H1 (cell line): ENCODE measurements around the gene RMDN3. TPM values are rescaled to one million over a fixed set of nuclear protein-coding genes. Genes with fewer than 3 reads are reported as not detected.

Source experiments
- CTCF ChIA-PET: fragments of 300-600 bp; sonication (Branson Sonifier 250); formaldehyde crosslinking; loops from one replicate; lab custom pipeline; 2021; ENCODE audit not compliant: partially characterized antibody; lab: Charles Lee
- POLR2A ChIA-PET: fragments of 300-600 bp; sonication (Branson Sonifier 250); formaldehyde crosslinking; loops from one replicate; lab custom pipeline; 2021; ENCODE audit warnings: inconsistent platforms; ENCODE audit not compliant: partially characterized antibody; lab: Charles Lee
- DNase-seq, 2 experiments: peaks; one replicate each; pipeline versions ENCODE4 v3.0.0 to v3.0.0-alpha.2; 2010 to 2022; ENCODE audit warnings: low spot score in 2 of 2, low read depth in 1 of 2, mixed read lengths in 1 of 2
- FAIRE-seq: peaks from 2 replicates; lab custom pipeline; 2011; peaks lifted over from hg19 to GRCh38; lab: Jason Lieb, UNC
- H2AFZ ChIP-seq: 2 replicates; pipeline ENCODE4 v1.8.1; 2012; ENCODE audit warnings: low read length, inconsistent platforms
- H2AK5ac ChIP-seq: 2 replicates; pipeline ENCODE4 v1.6.1; 2013; ENCODE audit warnings: low read depth, low read length
- H2BK120ac ChIP-seq: replicated peaks from 2 replicates; pipeline ENCODE3; 2013; ENCODE audit warnings: low read depth, low read length, inconsistent platforms
- H2BK12ac ChIP-seq: 2 replicates; pipeline ENCODE4 v1.6.1; 2013; ENCODE audit warnings: low read depth, low read length
- H2BK15ac ChIP-seq: 2 replicates; pipeline ENCODE4 v1.6.1; 2013; ENCODE audit warnings: low read length
- H2BK20ac ChIP-seq: 2 replicates; pipeline ENCODE4 v1.6.1; 2013; ENCODE audit warnings: low read length
- H2BK5ac ChIP-seq: 2 replicates; pipeline ENCODE4 v1.6.1; 2013; ENCODE audit warnings: low read depth, low read length
- H3K14ac ChIP-seq: 2 replicates; pipeline ENCODE4 v1.6.1; 2013; ENCODE audit warnings: inconsistent platforms; ENCODE audit not compliant: insufficient read length
- H3K18ac ChIP-seq: 2 replicates; pipeline ENCODE4 v1.6.1; 2013; ENCODE audit warnings: low read length; ENCODE audit errors: extremely low read depth
- H3K23ac ChIP-seq: 2 replicates; pipeline ENCODE4 v1.6.1; 2013; ENCODE audit warnings: inconsistent platforms; ENCODE audit not compliant: insufficient read length
- H3K23me2 ChIP-seq: 2 replicates; pipeline ENCODE4 v1.6.1; 2013; ENCODE audit warnings: low read depth, low read length
- H3K27ac ChIP-seq: 2 replicates; pipeline ENCODE4 v1.6.1; 2011; ENCODE audit warnings: low read depth, low read length, inconsistent platforms
- H3K27me3 ChIP-seq, 4 experiments: replicated peaks in 1 of 4; 1 replicate in 1 of 4; 2 replicates in 3 of 4; pipeline versions ENCODE4 v1.6.1 to v1.8.1; 2011 to 2013; ENCODE audit warnings: low read length in 3 of 4, mild to moderate bottlenecking in 3 of 4, inconsistent platforms in 2 of 4, mixed read lengths in 2 of 4, moderate library complexity in 1 of 4; ENCODE audit not compliant: control insufficient read depth in 3 of 4, insufficient read depth in 3 of 4; ENCODE audit errors: extremely low read depth in 1 of 4
- H3K36me3 ChIP-seq, 4 experiments: 2 replicates each; pipeline versions ENCODE4 v1.6.1 to v1.8.1; 2011 to 2013; ENCODE audit warnings: mild to moderate bottlenecking in 4 of 4, low read length in 3 of 4, moderate library complexity in 2 of 4, control low read depth in 1 of 4, inconsistent platforms in 1 of 4; ENCODE audit not compliant: insufficient read depth in 4 of 4, control insufficient read depth in 2 of 4
- H3K4ac ChIP-seq: replicated peaks from 2 replicates; pipeline ENCODE3; 2013; ENCODE audit warnings: low read length, low read depth, mixed read lengths, inconsistent platforms; ENCODE audit not compliant: insufficient read length
- H3K4me1 ChIP-seq, 4 experiments: replicated peaks in 1 of 4; 1 replicate in 1 of 4; 2 replicates in 3 of 4; pipeline versions ENCODE4 v1.6.1 to v1.8.1; 2011 to 2013; ENCODE audit warnings: low read length in 3 of 4, inconsistent platforms in 2 of 4, mixed read lengths in 1 of 4; ENCODE audit not compliant: insufficient read depth in 4 of 4, control insufficient read depth in 3 of 4
- H3K4me2 ChIP-seq, 2 experiments: 2 replicates each; pipeline versions ENCODE4 v1.6.1 to v1.8.1; 2011 to 2013; ENCODE audit warnings: low read depth in 2 of 2, low read length in 2 of 2, control low read depth in 1 of 2, inconsistent platforms in 1 of 2, mild to moderate bottlenecking in 1 of 2; ENCODE audit not compliant: insufficient read depth in 1 of 2
- H3K4me3 ChIP-seq, 4 experiments: fragments of 200-600, 300-600 bp in 1 of 4; sonication (generic), shearing (Covaris generic), sonication (Bioruptor Twin) in 1 of 4; 2 replicates each; pipeline versions ENCODE4 v1.5.1 to v1.8.1; 2011 to 2016; ENCODE audit warnings: low read length in 4 of 4, low read depth in 3 of 4, control low read depth in 2 of 4, inconsistent platforms in 2 of 4, mild to moderate bottlenecking in 2 of 4, mixed read lengths in 1 of 4, moderate library complexity in 1 of 4; ENCODE audit not compliant: insufficient read depth in 2 of 4; ENCODE audit errors: extremely low read depth in 1 of 4
- H3K56ac ChIP-seq: replicated peaks from 2 replicates; pipeline ENCODE3; 2013; ENCODE audit warnings: low read depth, mild to moderate bottlenecking, mixed read lengths, low read length, inconsistent platforms; ENCODE audit not compliant: insufficient read length
- H3K79me1 ChIP-seq: 2 replicates; pipeline ENCODE4 v1.6.1; 2013; ENCODE audit warnings: low read depth, low read length, control low read depth
- H3K79me2 ChIP-seq, 2 experiments: 2 replicates each; pipeline versions ENCODE4 v1.6.1 to v1.8.1; 2012 to 2013; ENCODE audit warnings: low read length in 2 of 2, mild to moderate bottlenecking in 2 of 2, inconsistent platforms in 1 of 2; ENCODE audit not compliant: insufficient read depth in 2 of 2, control insufficient read depth in 1 of 2
- H3K9ac ChIP-seq, 4 experiments: replicated peaks in 1 of 4; 1 replicate in 1 of 4; 2 replicates in 3 of 4; pipeline versions ENCODE4 v1.6.1 to v1.8.1; 2011 to 2013; ENCODE audit warnings: low read depth in 3 of 4, low read length in 3 of 4, control low read depth in 2 of 4, mild to moderate bottlenecking in 2 of 4, moderate library complexity in 2 of 4, inconsistent platforms in 1 of 4; ENCODE audit errors: extremely low read depth in 1 of 4
- H3K9me3 ChIP-seq, 2 experiments: 2 replicates each; pipeline versions ENCODE4 v1.6.1 to v1.8.1; 2012 to 2013; ENCODE audit warnings: mild to moderate bottlenecking in 2 of 2, moderate library complexity in 2 of 2, control low read depth in 1 of 2, inconsistent platforms in 1 of 2, low read depth in 1 of 2, low read length in 1 of 2, mixed read lengths in 1 of 2; ENCODE audit not compliant: insufficient read depth in 2 of 2
- H4K20me1 ChIP-seq, 2 experiments: replicated peaks in 1 of 2; 2 replicates each; pipeline versions ENCODE3 to v1.8.1; 2011 to 2013; ENCODE audit warnings: inconsistent platforms in 2 of 2, low read length in 2 of 2, mild to moderate bottlenecking in 1 of 2; ENCODE audit not compliant: insufficient read depth in 2 of 2, control insufficient read depth in 1 of 2
- H4K5ac ChIP-seq: 2 replicates; pipeline ENCODE4 v1.6.1; 2013; ENCODE audit warnings: low read length, low read depth, mixed read lengths, inconsistent platforms; ENCODE audit not compliant: insufficient read length
- H4K8ac ChIP-seq: 2 replicates; pipeline ENCODE4 v1.8.0; 2013; ENCODE audit warnings: mild to moderate bottlenecking, moderate library complexity, low read length, inconsistent platforms; ENCODE audit not compliant: insufficient read depth; ENCODE audit errors: extremely low read depth
- H4K91ac ChIP-seq: replicated peaks from 2 replicates; pipeline ENCODE3; 2013; ENCODE audit warnings: low read length, mixed read lengths, inconsistent platforms; ENCODE audit not compliant: insufficient read length
- BACH1 ChIP-seq: IDR thresholded peaks from 2 replicates; pipeline ENCODE4 v1.6.1; 2012; ENCODE audit warnings: low read length, improper control_type of control experiment
- CTCF ChIP-seq, 3 experiments: IDR thresholded peaks; 1 replicate in 2 of 3; 2 replicates in 1 of 3; pipeline versions ENCODE4 v1.5.1 to v1.6.1; 2011; ENCODE audit warnings: low read length in 3 of 3, mild to moderate bottlenecking in 3 of 3, inconsistent platforms in 2 of 3, low read depth in 1 of 3, moderate library complexity in 1 of 3; ENCODE audit not compliant: insufficient read depth in 1 of 3; ENCODE audit errors: control extremely low read depth in 1 of 3
- EGR1 ChIP-seq: IDR thresholded peaks from 2 replicates; pipeline ENCODE4 v1.6.1; 2011; ENCODE audit warnings: low read depth, low read length, borderline replicate concordance
- EZH2 ChIP-seq: fragments of 200-600 bp; sonication (generic); IDR thresholded peaks from 2 replicates; pipeline ENCODE4 v1.7.1; 2012; ENCODE audit warnings: low read depth, mild to moderate bottlenecking, moderate library complexity, low read length, inconsistent platforms; ENCODE audit not compliant: severe bottlenecking
- HDAC2 ChIP-seq, 2 experiments: fragments of 300-600 bp in 1 of 2; sonication (generic) in 1 of 2; IDR thresholded peaks; 2 replicates each; pipeline ENCODE4 v1.6.1; 2011 to 2012; ENCODE audit warnings: low read depth in 2 of 2, low read length in 2 of 2, mild to moderate bottlenecking in 2 of 2, moderate library complexity in 2 of 2, borderline replicate concordance in 1 of 2, inconsistent platforms in 1 of 2
- PHF8 ChIP-seq: fragments of 200-600 bp; sonication (generic); conservative IDR thresholded peaks from 2 replicates; pipeline ENCODE4 v1.7.1; 2012; ENCODE audit warnings: low read depth, mild to moderate bottlenecking, inconsistent platforms, low read length, moderate library complexity
- RAD21 ChIP-seq, 2 experiments: IDR thresholded peaks in 1 of 2; conservative IDR thresholded peaks in 1 of 2; 2 replicates each; pipeline ENCODE4 v1.6.1; 2011; ENCODE audit warnings: low read depth in 2 of 2, low read length in 2 of 2, improper control_type of control experiment in 1 of 2, inconsistent platforms in 1 of 2, mild to moderate bottlenecking in 1 of 2, moderate library complexity in 1 of 2
- RNF2 ChIP-seq: fragments of 200-900, 300-1000 bp; sonication (generic); IDR thresholded peaks from 2 replicates; pipeline ENCODE4 v1.7.1; 2016; ENCODE audit warnings: borderline replicate concordance, low read depth, mild to moderate bottlenecking, antibody characterized with exemption, low read length; ENCODE audit not compliant: poor library complexity, severe bottlenecking; ENCODE audit errors: missing control alignments
- WGBS, 2 experiments: shearing (Covaris generic) in 1 of 2; methylation state at CpG; one replicate each; pipeline versions ENCODE4 v1.1.6 to v1.1.7; 2013 to 2015; ENCODE audit warnings: low lambda C conversion rate in 2 of 2, mixed read lengths in 2 of 2, inconsistent platforms in 1 of 2, low coverage in 1 of 2, missing lambda C conversion rate in 1 of 2; ENCODE audit not compliant: insufficient replicate concordance in 2 of 2, insufficient coverage in 1 of 2, insufficient read length in 1 of 2; ENCODE audit errors: extremely low coverage in 1 of 2, missing lambda C conversion rate in 1 of 2; 5-methylcytosine and 5-hydroxymethylcytosine counted together
- polyA plus RNA-seq, 7 experiments: library from polyadenylated mRNA; depleted of rRNA in 3 of 7; stranded (reverse) in 5 of 7; unstranded in 2 of 7; fragments of >200 nt in 5 of 7; fragments of 200-250 nt in 2 of 7; gene quantifications; 1 replicate in 5 of 7; 2 replicates in 1 of 7; 4 replicates in 1 of 7; pipeline versions ENCODE4 v1.2.1 to v1.2.3, GENCODE V29; 2011 to 2013; ENCODE audit warnings: missing spikeins in 2 of 7, mixed read lengths in 2 of 7
- total RNA-seq: library from RNA; stranded (reverse); fragmentation: NEBNext Ultra II Directional; extraction: Animal tissue kit (Norgen Biotek cat#: 25700); gene quantifications from 2 replicates; pipeline ENCODE4 v1.2.1, GENCODE V29; 2021

The RMDN3 gene
- total and polyA plus RNA-seq, 2 of the 8 experiments (the other 6 are each of a cell fraction or from before 2014, with no cell fraction given): 10.8 to 24.1 TPM

- H3K56ac ChIP-seq: no peak overlapping the region
- H2AK5ac ChIP-seq: no peak overlapping the region; the same call in 1 of the 2 replicates
- H4K91ac ChIP-seq: no peak overlapping the region
- H2BK15ac ChIP-seq: no peak overlapping the region
- no peak overlapping the region for H3K23ac ChIP-seq
- no peak overlapping the region for H2AFZ ChIP-seq
- DNase-seq (no peak), FAIRE-seq (no peak)
- no peaks in the 10 kb centered on the region for H3K27me3 ChIP-seq
- peak overlapping the region; percentile 2; the same call in 1 of the 2 replicates for H3K27ac ChIP-seq
- peaks cover 19 to 38% (median 20%) of the 10 kb centered on the region in 4 experiments for H3K4me1 ChIP-seq
- H2BK20ac ChIP-seq: no peak overlapping the region
- 94% methylated on average over 3 of the region's 3 CpGs; no CpG with 5 or more reads in 1 of the 2 experiments for WGBS, 2 experiments
- no peak overlapping the region for H3K4me2 ChIP-seq
- no peak overlapping the region; the same call in 1 of the 2 replicates for H2BK5ac ChIP-seq
- H3K4ac ChIP-seq: no peak overlapping the region
- CTCF ChIA-PET: interaction anchor here (0.6 to 12.9 kb wide), 22 partner anchors 9 to 238 kb away, joined by 3 to 184 read pairs (median 5); partner anchors contain the start of genes C15orf62, GCHFR, RHOV and SPINT1
- POLR2A ChIA-PET: interaction anchor here (0.6 to 2.0 kb wide), 2 partner anchors 115 to 167 kb away, joined by 3 to 6 read pairs; partner anchors contain the start of gene CHAC1
- peaks cover 4% of the 10 kb centered on the region for H3K79me1 ChIP-seq
- H3K23me2 ChIP-seq: no peaks in the 10 kb centered on the region; the same call in 1 of the 2 replicates
- H4K8ac ChIP-seq: no peak overlapping the region
- no peak overlapping the region for H3K9ac ChIP-seq
- H3K4me3 ChIP-seq: no peak overlapping the region
- no peak overlapping the region for H3K18ac ChIP-seq
- peaks cover 2 to 7% of the 10 kb centered on the region in 2 experiments for H4K20me1 ChIP-seq
- no peak overlapping the region for H3K14ac ChIP-seq
- H2BK12ac ChIP-seq: peak overlapping the region; percentile 90; the same call in 1 of the 2 replicates
- H4K5ac ChIP-seq: no peak overlapping the region
- H3K36me3 ChIP-seq: no peaks in the 10 kb centered on the region
- peaks cover 0 to 14% of the 10 kb centered on the region in 2 experiments; a peak in 3 of 4 replicates for H3K79me2 ChIP-seq
- no peak overlapping the region for H2BK120ac ChIP-seq
- no peaks in the 10 kb centered on the region for H3K9me3 ChIP-seq
- no peak for TF ChIP-seq RNF2
- no peak for TF ChIP-seq BACH1
- TF ChIP-seq EGR1: no peak
- peak in 1 of 2 experiments; percentile 28; a peak in 1 of 4 replicates for TF ChIP-seq RAD21 (IDR thresholded peaks at IDR 0.05 in 1 of 2, conservative IDR thresholded peaks at IDR 0.05 in 1 of 2; ENCODE audit: low read depth in 2 of 2, low read length in 2 of 2)
- TF ChIP-seq HDAC2 (IDR thresholded peaks at IDR 0.05; ENCODE audit: borderline replicate concordance in 1 of 2, low read depth in 2 of 2, low read length in 2 of 2): no peak
- TF ChIP-seq EZH2: no peak
- peak in 1 of 3 experiments; percentile 4; a peak in 1 of 4 replicates for TF ChIP-seq CTCF (IDR thresholded peaks at IDR 0.05; ENCODE audit: control extremely low read depth in 1 of 3, insufficient read depth in 1 of 3, low read depth in 1 of 3, low read length in 3 of 3)
- no peak for TF ChIP-seq PHF8
These were observed 30.1 kb upstream of the RMDN3 start for GRCh38 chr15:40785164-40785563.
